ENCODE measurements around the gene MALSU1. TPM values are rescaled to one million over a fixed set of nuclear protein-coding genes. Genes with fewer than 3 reads are reported as not detected.

MALSU1 gene
- total and polyA plus RNA-seq, 2 donors (not counting 1 experiment from before 2014, with no cell fraction given) = 54.8 to 77.6 TPM

DNA sequence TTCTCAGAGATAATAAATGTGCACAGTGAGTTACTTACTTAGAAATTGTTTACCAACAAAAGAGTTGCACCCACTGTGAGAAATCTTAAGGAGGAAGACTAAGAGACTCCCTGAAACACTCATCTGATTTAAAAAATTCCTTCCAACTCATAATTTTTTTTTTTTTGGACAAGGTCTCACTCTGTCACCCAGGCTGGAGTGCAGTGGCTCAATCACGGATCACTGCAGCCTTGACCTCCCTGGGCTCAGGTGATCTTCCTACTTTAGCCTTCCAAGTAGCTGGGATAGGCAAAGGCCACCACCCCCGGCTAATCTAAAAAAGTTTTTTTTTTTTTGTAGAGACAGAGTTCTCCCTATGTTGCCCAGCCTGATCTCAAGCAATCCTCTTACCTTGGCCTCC is 36.0 kb downstream of the MALSU1 start:
- peaks cover 8% of the 10 kb centered on the region for H3K4me1 ChIP-seq (ENCODE audit: control insufficient read depth, extremely low read depth, insufficient read depth, low read length)
- no peak overlapping the region for H3K9ac ChIP-seq (ENCODE audit: insufficient read depth, low read length)
- no peaks in the 10 kb centered on the region for H3K9me3 ChIP-seq (ENCODE audit: control insufficient read depth, insufficient read depth, low read depth, low read length)
- no peak for DNase-seq (ENCODE audit: low read depth in 2 of 2)
- no peaks in the 10 kb centered on the region for H3K27me3 ChIP-seq (ENCODE audit: control insufficient read depth, insufficient read depth, low read length)
- peak overlapping the region; percentile 61 for H3K4me2 ChIP-seq (ENCODE audit: extremely low read depth, insufficient read depth, low read length)
- no peak overlapping the region for H3K27ac ChIP-seq (ENCODE audit: insufficient read depth, low read length)
- no peak for TF ChIP-seq EZH2 (IDR thresholded peaks at IDR 0.05; ENCODE audit: low read length, missing control alignments)
- TF ChIP-seq, protein P1, sequence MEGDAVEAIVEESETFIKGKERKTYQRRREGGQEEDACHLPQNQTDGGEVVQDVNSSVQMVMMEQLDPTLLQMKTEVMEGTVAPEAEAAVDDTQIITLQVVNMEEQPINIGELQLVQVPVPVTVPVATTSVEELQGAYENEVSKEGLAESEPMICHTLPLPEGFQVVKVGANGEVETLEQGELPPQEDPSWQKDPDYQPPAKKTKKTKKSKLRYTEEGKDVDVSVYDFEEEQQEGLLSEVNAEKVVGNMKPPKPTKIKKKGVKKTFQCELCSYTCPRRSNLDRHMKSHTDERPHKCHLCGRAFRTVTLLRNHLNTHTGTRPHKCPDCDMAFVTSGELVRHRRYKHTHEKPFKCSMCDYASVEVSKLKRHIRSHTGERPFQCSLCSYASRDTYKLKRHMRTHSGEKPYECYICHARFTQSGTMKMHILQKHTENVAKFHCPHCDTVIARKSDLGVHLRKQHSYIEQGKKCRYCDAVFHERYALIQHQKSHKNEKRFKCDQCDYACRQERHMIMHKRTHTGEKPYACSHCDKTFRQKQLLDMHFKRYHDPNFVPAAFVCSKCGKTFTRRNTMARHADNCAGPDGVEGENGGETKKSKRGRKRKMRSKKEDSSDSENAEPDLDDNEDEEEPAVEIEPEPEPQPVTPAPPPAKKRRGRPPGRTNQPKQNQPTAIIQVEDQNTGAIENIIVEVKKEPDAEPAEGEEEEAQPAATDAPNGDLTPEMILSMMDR (conservative IDR thresholded peaks at IDR 0.05 in 1 of 2, IDR thresholded peaks at IDR 0.05 in 1 of 2; ENCODE audit: low read depth in 1 of 2, low read length in 2 of 2) = no peak
- no peaks in the 10 kb centered on the region for H3K79me2 ChIP-seq (ENCODE audit: control insufficient read depth, insufficient read depth, low read length)
- no peak overlapping the region for H3K4me3 ChIP-seq (replicated peaks in 1 of 4; ENCODE audit: control extremely low read depth in 1 of 4, insufficient read depth in 1 of 4, low read depth in 3 of 4, low read length in 4 of 4)
- no peaks in the 10 kb centered on the region for H4K20me1 ChIP-seq (ENCODE audit: control insufficient read depth, extremely low read depth, insufficient read depth, low read length)
- H2AFZ ChIP-seq (ENCODE audit: low read length) = no peak overlapping the region
- H3K36me3 ChIP-seq (ENCODE audit: control insufficient read depth, insufficient read depth, low read length) = no peaks in the 10 kb centered on the region

DNA sequence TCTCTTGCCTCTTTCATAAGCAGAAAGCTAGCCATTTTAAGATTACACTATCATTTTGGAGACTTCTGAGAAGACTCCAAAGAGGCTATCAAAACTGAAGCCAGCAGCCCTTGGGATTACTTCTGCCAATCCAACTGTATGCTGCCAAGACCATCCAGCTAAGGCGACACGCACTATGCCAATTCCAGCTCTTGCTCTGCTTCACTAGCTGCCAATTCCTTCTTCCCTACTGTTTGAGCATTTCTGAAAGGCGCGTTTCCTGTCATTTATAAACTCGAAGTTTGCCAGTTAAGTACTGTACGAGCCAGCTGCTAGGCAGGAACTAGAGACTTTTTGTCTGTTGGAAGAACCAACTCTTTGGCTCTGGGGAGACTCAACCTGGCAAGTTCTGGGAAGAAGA is 36.5 kb downstream of the MALSU1 start:
- no peak overlapping the region for H3K4me2 ChIP-seq (ENCODE audit: extremely low read depth, insufficient read depth, low read length)
- no peaks in the 10 kb centered on the region for H4K20me1 ChIP-seq (ENCODE audit: control insufficient read depth, extremely low read depth, insufficient read depth, low read length)
- H3K27ac ChIP-seq (ENCODE audit: insufficient read depth, low read length) = no peak overlapping the region
- H2AFZ ChIP-seq (ENCODE audit: low read length) = no peak overlapping the region
- no peak for DNase-seq (ENCODE audit: low read depth in 2 of 2)
- peaks cover 8% of the 10 kb centered on the region for H3K4me1 ChIP-seq (ENCODE audit: control insufficient read depth, extremely low read depth, insufficient read depth, low read length)
- H3K9me3 ChIP-seq (ENCODE audit: control insufficient read depth, insufficient read depth, low read depth, low read length) = no peaks in the 10 kb centered on the region
- no peaks in the 10 kb centered on the region for H3K79me2 ChIP-seq (ENCODE audit: control insufficient read depth, insufficient read depth, low read length)
- no peak overlapping the region for H3K9ac ChIP-seq (ENCODE audit: insufficient read depth, low read length)
- H3K4me3 ChIP-seq (replicated peaks in 1 of 4; ENCODE audit: control extremely low read depth in 1 of 4, insufficient read depth in 1 of 4, low read depth in 3 of 4, low read length in 4 of 4) = no peak overlapping the region
- H3K27me3 ChIP-seq (ENCODE audit: control insufficient read depth, insufficient read depth, low read length) = no peaks in the 10 kb centered on the region
- H3K36me3 ChIP-seq (ENCODE audit: control insufficient read depth, insufficient read depth, low read length) = no peaks in the 10 kb centered on the region
- TF ChIP-seq EZH2 (IDR thresholded peaks at IDR 0.05; ENCODE audit: low read length, missing control alignments) = no peak
- TF ChIP-seq, protein P1 (conservative IDR thresholded peaks at IDR 0.05 in 1 of 2, IDR thresholded peaks at IDR 0.05 in 1 of 2; ENCODE audit: low read depth in 1 of 2, low read length in 2 of 2) = no peak

DNA sequence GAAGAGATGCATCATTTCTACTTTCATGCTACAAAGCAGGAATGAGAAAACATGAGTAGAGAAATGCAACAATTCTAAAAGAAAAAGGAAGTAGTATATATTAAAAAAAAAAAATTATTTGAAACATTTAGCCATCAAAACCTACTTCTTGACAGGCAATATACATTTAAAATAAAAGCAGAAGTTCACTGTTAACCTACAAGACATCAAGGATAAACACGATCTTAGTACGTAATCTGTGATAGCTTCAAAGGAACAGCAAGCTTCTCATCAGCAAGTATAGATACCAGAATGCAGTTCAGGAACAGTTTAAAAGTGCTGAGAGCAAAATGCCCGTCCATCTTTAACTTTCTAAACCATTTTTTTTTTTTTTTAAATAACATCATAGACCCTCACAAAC is 36.9 kb downstream of the MALSU1 start:
- Histone ChIP-seq H3K4me3 (replicated peaks in 1 of 4; ENCODE audit: control extremely low read depth in 1 of 4, insufficient read depth in 1 of 4, low read depth in 3 of 4, low read length in 4 of 4) (no peak overlapping the region), H3K27ac (ENCODE audit: insufficient read depth, low read length) (no peak overlapping the region), H3K4me2 (ENCODE audit: extremely low read depth, insufficient read depth, low read length) (no peak overlapping the region), H3K9me3 (ENCODE audit: control insufficient read depth, insufficient read depth, low read depth, low read length) (no peaks in the 10 kb centered on the region), H4K20me1 (ENCODE audit: control insufficient read depth, extremely low read depth, insufficient read depth, low read length) (no peaks in the 10 kb centered on the region), H3K36me3 (ENCODE audit: control insufficient read depth, insufficient read depth, low read length) (no peaks in the 10 kb centered on the region), H3K9ac (ENCODE audit: insufficient read depth, low read length) (no peak overlapping the region), H3K4me1 (ENCODE audit: control insufficient read depth, extremely low read depth, insufficient read depth, low read length) (peaks cover 8% of the 10 kb centered on the region), H2AFZ (ENCODE audit: low read length) (no peak overlapping the region), H3K79me2 (ENCODE audit: control insufficient read depth, insufficient read depth, low read length) (no peaks in the 10 kb centered on the region), H3K27me3 (ENCODE audit: control insufficient read depth, insufficient read depth, low read length) (no peaks in the 10 kb centered on the region)
- TF ChIP-seq, protein P1 (conservative IDR thresholded peaks at IDR 0.05 in 1 of 2, IDR thresholded peaks at IDR 0.05 in 1 of 2; ENCODE audit: low read depth in 1 of 2, low read length in 2 of 2) = no peak
- no peak for TF ChIP-seq EZH2 (IDR thresholded peaks at IDR 0.05; ENCODE audit: low read length, missing control alignments)
- no peak for DNase-seq (ENCODE audit: low read depth in 2 of 2)

Data from fibroblast of lung (primary cell).